ENCODE results near the gene HHATL.

DNA sequence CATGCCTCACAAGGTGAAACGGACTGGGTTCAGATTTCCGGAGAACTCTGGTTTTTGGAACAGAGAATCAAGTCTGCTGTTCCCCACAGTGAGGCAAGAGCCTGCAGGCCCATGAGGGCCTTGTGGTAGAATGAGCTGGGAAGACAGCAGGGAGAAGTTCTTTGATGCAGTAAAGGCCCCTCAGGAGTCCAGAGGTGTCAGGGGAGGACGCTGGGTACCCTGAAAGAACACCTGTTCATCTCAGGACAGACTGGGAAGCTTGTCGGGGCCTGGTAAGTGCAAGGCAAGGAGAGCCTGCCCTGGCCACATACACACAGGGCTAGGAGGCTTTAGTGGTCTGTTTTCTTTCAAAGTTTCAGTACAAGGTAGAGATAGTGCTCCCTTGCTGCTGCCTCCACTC lies 52.8 kb downstream of the HHATL start:
- TF ChIP-seq GATA2 (IDR thresholded peaks at IDR 0.05; ENCODE audit: low read depth, low read length): no peak
- TF ChIP-seq GATA3 (IDR thresholded peaks at IDR 0.05; ENCODE audit: low read depth, low read length): no peak

Measured in SH-SY5Y (cell line).